ENCODE measurements around the gene UNC45B. TPM values are rescaled to one million over a fixed set of nuclear protein-coding genes. Genes with fewer than 3 reads are reported as not detected.

UNC45B gene
- total RNA-seq, 1 experiment from 2014 or later, result not detected

- Histone ChIP-seq H3K4me1 (ENCODE audit: control insufficient read depth in 1 of 2, insufficient read depth in 2 of 2, low read length in 2 of 2) (no peaks in the 10 kb centered on the region), H3K27me3 (ENCODE audit: insufficient read depth, low read length) (no peaks in the 10 kb centered on the region), H3K4me3 (replicated peaks in 1 of 2; ENCODE audit: low read depth in 1 of 2, low read length in 2 of 2) (no peak overlapping the region), H2AFZ (ENCODE audit: low read depth, low read length, poor library complexity, severe bottlenecking) (no peak overlapping the region), H3K9me2 (ENCODE audit: insufficient read depth) (no peaks in the 10 kb centered on the region), H4K20me1 (ENCODE audit: insufficient read depth) (no peaks in the 10 kb centered on the region; the same call in 1 of the 2 replicates), H3K4me2 (ENCODE audit: low read length) (no peak overlapping the region), H3K9me3 (ENCODE audit: control insufficient read depth in 1 of 2, insufficient read depth in 1 of 2, low read depth in 1 of 2, low read length in 2 of 2) (no peaks in the 10 kb centered on the region), H3K27ac (ENCODE audit: low read depth, low read length) (no peak overlapping the region), H3K9ac (ENCODE audit: low read length) (no peak overlapping the region), H3K79me2 (ENCODE audit: insufficient read depth, low read length) (no peaks in the 10 kb centered on the region), H3K36me3 (ENCODE audit: control insufficient read depth in 1 of 2, insufficient read depth in 2 of 2, low read length in 2 of 2) (peaks cover 31 to 61% of the 10 kb centered on the region in 2 experiments; a peak in 3 of 4 replicates)
- POLR2A ChIA-PET, result no interaction called here
- ATAC-seq, result no peak
- TF ChIP-seq ZNF274 (IDR thresholded peaks at IDR 0.05; ENCODE audit: low read depth, low read length) (no peak), ZFX (IDR thresholded peaks at IDR 0.05) (no peak), JUND (IDR thresholded peaks at IDR 0.05) (no peak), CTCF (IDR thresholded peaks at IDR 0.05 in 2 of 3, conservative IDR thresholded peaks at IDR 0.05 in 1 of 3; ENCODE audit: borderline replicate concordance in 1 of 3, insufficient read depth in 1 of 3, low read depth in 2 of 3, low read length in 2 of 3) (no peak), YY1 (IDR thresholded peaks at IDR 0.05; ENCODE audit: extremely low read depth, insufficient replicate concordance, low read depth, low read length) (no peak), EGR1 (IDR thresholded peaks at IDR 0.05; ENCODE audit: low read depth) (no peak), CEBPB (IDR thresholded peaks at IDR 0.05; ENCODE audit: low read depth) (no peak), FOSL1 (IDR thresholded peaks at IDR 0.05; ENCODE audit: low read depth) (no peak), RAD21 (IDR thresholded peaks at IDR 0.05; ENCODE audit: low read depth) (no peak), ATF3 (IDR thresholded peaks at IDR 0.05) (no peak), MAX (IDR thresholded peaks at IDR 0.05) (no peak), ELF1 (IDR thresholded peaks at IDR 0.05; ENCODE audit: borderline replicate concordance, low read depth) (no peak), SIN3A (IDR thresholded peaks at IDR 0.05; ENCODE audit: low read depth) (no peak), ZBTB33 (IDR thresholded peaks at IDR 0.05; ENCODE audit: extremely low read depth, insufficient replicate concordance, low read length) (no peak), REST (IDR thresholded peaks at IDR 0.05; ENCODE audit: low read depth) (no peak)
- RAD21 ChIA-PET (ENCODE audit: low non-redundant PET in 1 of 2, low total read pairs in 2 of 2, uncharacterized antibody in 2 of 2, unreplicated experiment in 2 of 2), result no interaction called here
- BruUV-seq (replicated peaks), result no TSS peak
- no peak for DNase-seq (ENCODE audit: low read depth, low spot score)
- CTCF ChIA-PET, result no interaction called here
- intact Hi-C loops (cut with micrococcal nuclease), result no loop called here
Measured at GRCh38 chr17:35132099-35132498, 15.5 kb upstream of the UNC45B start.
